Fibroblast of the aortic adventitia (primary cell): ENCODE measurements around the gene ACVR1. TPM values are rescaled to one million over a fixed set of nuclear protein-coding genes. Genes with fewer than 3 reads are reported as not detected.

Experiments
- DNase-seq: peaks from one replicate; pipeline ENCODE4 v3.0.0-alpha.2; 2010; ENCODE audit warnings: low read depth
- H3K4me3 ChIP-seq: 2 replicates; pipeline ENCODE4 v1.5.1; 2011; ENCODE audit warnings: low read depth, mild to moderate bottlenecking, control low read depth, low read length, moderate library complexity
- CTCF ChIP-seq: IDR thresholded peaks from 2 replicates; pipeline ENCODE4 v1.5.1; 2011; ENCODE audit warnings: mild to moderate bottlenecking, low read length, control low read depth, inconsistent platforms; ENCODE audit not compliant: insufficient read depth
- total RNA-seq: library from RNA; depleted of rRNA; stranded (reverse); fragments of >200 nt; gene quantifications from 2 replicates; pipeline ENCODE4 v1.2.3, GENCODE V29; 2012; ENCODE audit warnings: low replicate concordance

Gene ACVR1
- total RNA-seq, 1 donor, result 32.9 TPM

- peak; percentile 56 for DNase-seq
- H3K4me3 ChIP-seq, result no peak overlapping the region
- peak; percentile 24 for TF ChIP-seq CTCF
Observed at GRCh38 chr2:157840568-157841156, 35.5 kb downstream of the ACVR1 start.

- no peak for DNase-seq
- TF ChIP-seq CTCF, result no peak
- H3K4me3 ChIP-seq, result no peak overlapping the region
Observed at GRCh38 chr2:157839822-157840221, 36.3 kb downstream of the ACVR1 start.

GRCh38 chr2:157839162-157839801 is 36.8 kb downstream of the ACVR1 start:
- peak; percentile 51 for DNase-seq
- TF ChIP-seq CTCF, result no peak
- no peak overlapping the region for H3K4me3 ChIP-seq

GRCh38 chr2:157838442-157839161 is 37.5 kb downstream of the ACVR1 start:
- no peak for TF ChIP-seq CTCF
- H3K4me3 ChIP-seq, result peak overlapping the region; percentile 49
- peak; percentile 68 for DNase-seq

- H3K4me3 ChIP-seq, result peak overlapping the region; percentile 49
- no peak for TF ChIP-seq CTCF
- peak; percentile 57 for DNase-seq
Observed at GRCh38 chr2:157837851-157838441, 38.2 kb downstream of the ACVR1 start.

GRCh38 chr2:157836531-157836930 is 39.6 kb downstream of the ACVR1 start:
- H3K4me3 ChIP-seq, result no peak overlapping the region
- no peak for DNase-seq
- no peak for TF ChIP-seq CTCF
